ACC112 (cell line): ENCODE data around the gene NABP1.
A peak's percentile ranks its signal among the peaks of the same experiment; 100 is the strongest.

Source experiments
- H2AFZ ChIP-seq: fragments of 200-600 bp; sonication (generic); one replicate; pipeline ENCODE4 v1.6.0; 2017; ENCODE audit warnings: antibody characterized with exemption, low read length; ENCODE audit not compliant: unreplicated experiment
- H3K27ac ChIP-seq: fragments of 200-600 bp; sonication (generic); 2 replicates; pipeline ENCODE4 v1.5.1; 2014; ENCODE audit warnings: low read depth, mild to moderate bottlenecking, antibody characterized with exemption, low read length, moderate library complexity
- H3K27me3 ChIP-seq: fragments of 200-600 bp; sonication (generic); 2 replicates; pipeline ENCODE4 v1.6.1; 2014; ENCODE audit warnings: mild to moderate bottlenecking, antibody characterized with exemption, low read length, moderate library complexity, mixed read lengths; ENCODE audit not compliant: insufficient read depth
- H3K36me3 ChIP-seq: fragments of 200-600 bp; sonication (generic); 2 replicates; pipeline ENCODE4 v1.6.1; 2016; ENCODE audit warnings: mild to moderate bottlenecking, antibody characterized with exemption, low read length, moderate library complexity, mixed read lengths; ENCODE audit not compliant: insufficient read depth
- H3K4me1 ChIP-seq: fragments of 200-600 bp; sonication (generic); one replicate; pipeline ENCODE4 v1.6.1; 2016; ENCODE audit warnings: low read length, mixed read lengths; ENCODE audit not compliant: insufficient read depth, unreplicated experiment, control insufficient read depth
- H3K4me3 ChIP-seq: fragments of 200-600 bp; sonication (generic); 2 replicates; pipeline ENCODE4 v1.5.1; 2014; ENCODE audit warnings: mild to moderate bottlenecking, low read depth, low read length
- H3K79me2 ChIP-seq: fragments of 200-600 bp; sonication (generic); one replicate; pipeline ENCODE4 v1.6.0; 2016; ENCODE audit warnings: low read length; ENCODE audit not compliant: control insufficient read depth, unreplicated experiment, insufficient read depth

Gene NABP1

DNA sequence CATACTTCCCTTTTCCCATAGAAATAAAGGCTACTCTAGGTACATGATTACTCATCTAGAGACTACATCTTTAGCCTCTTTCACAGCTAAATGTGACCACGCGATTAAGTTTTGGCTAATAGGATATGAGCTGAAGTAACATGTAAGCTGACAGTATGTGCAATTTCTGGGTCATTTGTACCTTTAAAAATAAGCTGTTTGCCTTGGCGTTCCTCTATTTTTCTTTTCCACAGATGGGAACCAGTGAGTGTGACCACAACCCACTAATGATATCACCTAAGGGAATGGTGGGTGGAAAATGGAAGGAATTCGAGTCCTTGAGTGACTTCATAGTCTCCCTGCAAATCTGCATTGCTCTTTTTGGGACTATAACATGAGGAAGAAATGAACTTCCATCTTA lies 11.7 kb upstream of the NABP1 start:
- no peaks in the 10 kb centered on the region for H3K36me3 ChIP-seq
- H3K27ac ChIP-seq = peak overlapping the region; percentile 44
- H3K79me2 ChIP-seq = no peaks in the 10 kb centered on the region
- H2AFZ ChIP-seq = no peak overlapping the region
- H3K27me3 ChIP-seq = no peaks in the 10 kb centered on the region
- no peak overlapping the region for H3K4me3 ChIP-seq
- H3K4me1 ChIP-seq = peaks cover 23% of the 10 kb centered on the region

GRCh38 chr2:191666732-191667131 lies 11.2 kb upstream of the NABP1 start:
- Histone ChIP-seq H3K79me2 (no peaks in the 10 kb centered on the region), H3K27me3 (no peaks in the 10 kb centered on the region), H3K36me3 (no peaks in the 10 kb centered on the region), H2AFZ (peak overlapping the region; percentile 81), H3K27ac (peak overlapping the region; percentile 58), H3K4me1 (peaks cover 23% of the 10 kb centered on the region), H3K4me3 (no peak overlapping the region)

DNA sequence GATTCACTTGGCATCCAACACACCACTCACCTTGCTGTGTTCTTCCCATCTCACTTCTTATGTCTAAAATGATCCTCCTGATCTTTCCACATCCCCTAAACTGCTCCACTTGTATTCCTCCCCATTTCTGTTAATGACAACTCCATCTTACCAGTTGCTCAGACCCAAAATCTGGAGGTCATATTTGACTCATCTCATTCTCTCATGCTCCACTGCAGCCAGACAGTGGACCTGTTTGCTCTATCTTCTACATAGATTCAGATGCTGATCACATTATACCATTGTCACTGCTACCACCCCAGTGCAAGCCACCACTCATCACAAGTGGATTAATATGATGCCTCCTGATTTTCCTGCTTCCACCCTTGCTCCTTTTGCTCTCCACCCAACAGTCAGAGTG lies 7.9 kb upstream of the NABP1 start:
- no peak overlapping the region for H3K4me3 ChIP-seq
- no peaks in the 10 kb centered on the region for H3K27me3 ChIP-seq
- H3K79me2 ChIP-seq = no peaks in the 10 kb centered on the region
- no peak overlapping the region for H2AFZ ChIP-seq
- no peaks in the 10 kb centered on the region for H3K36me3 ChIP-seq
- H3K4me1 ChIP-seq = peaks cover 21% of the 10 kb centered on the region
- H3K27ac ChIP-seq = no peak overlapping the region

- H3K79me2 ChIP-seq = no peaks in the 10 kb centered on the region
- H3K36me3 ChIP-seq = no peaks in the 10 kb centered on the region
- H3K27me3 ChIP-seq = no peaks in the 10 kb centered on the region
- peaks cover 17% of the 10 kb centered on the region for H3K4me1 ChIP-seq
- H2AFZ ChIP-seq = no peak overlapping the region
- H3K27ac ChIP-seq = no peak overlapping the region
- no peak overlapping the region for H3K4me3 ChIP-seq
Observed at GRCh38 chr2:191670787-191671186, 7.1 kb upstream of the NABP1 start.

GRCh38 chr2:191675807-191676721 lies 1.9 kb upstream of the NABP1 start:
- peaks cover 17% of the 10 kb centered on the region for H3K4me1 ChIP-seq
- H3K27ac ChIP-seq = 0 out of 2 replicates have a peak overlapping the region, but pooled peaks have one; percentile 90
- H3K4me3 ChIP-seq = no peak overlapping the region
- peaks cover 7% of the 10 kb centered on the region; the same call in 1 of the 2 replicates for H3K36me3 ChIP-seq
- peaks cover 31% of the 10 kb centered on the region for H3K79me2 ChIP-seq
- no peaks in the 10 kb centered on the region for H3K27me3 ChIP-seq
- H2AFZ ChIP-seq = peak overlapping the region; percentile 64

- Histone ChIP-seq H2AFZ (peak overlapping the region; percentile 19), H3K27ac (peak overlapping the region; percentile 90), H3K27me3 (no peaks in the 10 kb centered on the region), H3K4me3 (peak overlapping the region; percentile 96), H3K4me1 (peaks cover 18% of the 10 kb centered on the region), H3K79me2 (peaks cover 39% of the 10 kb centered on the region), H3K36me3 (peaks cover 10% of the 10 kb centered on the region)
Observed at GRCh38 chr2:191676790-191677645, 918 bp upstream of the NABP1 start.

DNA sequence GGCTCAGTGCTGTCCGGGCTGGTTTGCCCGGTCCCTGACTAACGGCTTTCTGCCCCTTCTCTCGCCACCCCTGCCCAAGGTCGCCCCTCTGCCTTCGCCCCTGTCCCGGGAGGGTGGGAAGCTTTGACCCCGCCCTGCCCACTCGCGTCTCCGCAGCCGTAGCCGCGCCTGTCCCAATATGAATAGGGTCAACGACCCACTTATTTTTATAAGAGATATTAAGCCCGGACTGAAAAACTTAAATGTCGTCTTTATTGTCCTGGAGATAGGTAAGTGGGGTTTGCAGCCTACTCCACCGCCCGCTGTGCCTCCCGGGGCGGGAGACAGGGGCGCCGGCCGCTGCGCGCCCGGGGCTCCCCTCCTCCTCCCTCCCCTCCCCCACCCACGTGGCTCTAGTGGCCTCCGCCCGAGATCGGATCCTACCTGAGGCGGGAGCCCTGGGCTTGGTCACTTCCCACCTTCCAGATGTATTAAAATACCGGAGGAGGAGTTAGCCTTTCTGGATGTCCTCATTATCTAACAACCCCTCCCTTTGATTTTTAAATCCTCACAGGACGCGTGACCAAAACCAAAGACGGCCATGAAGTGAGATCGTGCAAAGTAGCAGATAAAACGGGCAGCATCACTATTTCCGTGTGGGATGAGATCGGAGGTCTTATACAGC lies 633 bp downstream of the NABP1 start:
- H3K79me2 ChIP-seq = peaks cover 52% of the 10 kb centered on the region

DNA sequence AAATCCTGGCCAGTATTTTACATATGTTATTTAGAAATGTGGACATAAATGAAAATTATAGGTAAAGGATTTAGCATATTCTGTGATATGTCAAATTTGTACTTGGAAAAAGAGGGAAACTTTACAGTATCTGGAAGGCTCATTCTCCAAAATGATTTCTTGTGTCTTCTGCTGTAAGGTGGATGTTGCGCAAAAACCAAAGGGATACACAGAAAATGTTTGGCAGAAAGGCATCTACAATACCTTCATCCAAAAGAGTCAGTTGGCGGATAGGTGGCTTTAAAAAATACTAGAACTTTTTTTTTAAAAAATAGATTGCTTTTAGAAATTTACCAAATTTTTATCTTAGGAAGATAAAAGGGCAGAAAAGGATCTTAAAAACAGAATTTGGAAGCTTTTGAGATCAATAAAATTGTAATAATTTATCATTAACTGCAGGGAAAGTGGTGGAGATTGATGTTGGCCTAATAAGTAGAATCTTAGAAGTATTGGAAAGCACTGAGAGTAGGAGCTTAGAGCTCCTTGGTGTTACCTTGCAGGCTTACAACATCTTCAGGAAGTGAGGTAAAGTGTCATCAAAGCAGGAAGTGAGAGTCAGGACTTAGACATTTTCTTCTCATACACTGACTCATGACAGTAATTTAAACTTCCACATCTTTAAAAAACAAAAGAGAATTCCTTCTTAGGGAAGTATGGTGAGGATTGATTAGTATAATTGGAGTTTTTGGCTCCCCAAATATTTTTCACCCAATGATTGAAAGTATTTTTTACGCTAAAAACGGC lies 2.1 kb downstream of the NABP1 start:
- peaks cover 57% of the 10 kb centered on the region for H3K79me2 ChIP-seq
- H3K4me3 ChIP-seq = peak overlapping the region; percentile 96
- H3K4me1 ChIP-seq = peaks cover 43% of the 10 kb centered on the region
- peak overlapping the region; percentile 86 for H3K27ac ChIP-seq
- no peak overlapping the region for H2AFZ ChIP-seq
- no peaks in the 10 kb centered on the region for H3K27me3 ChIP-seq
- H3K36me3 ChIP-seq = peaks cover 29% of the 10 kb centered on the region

More for the DNA sequence above, 633 bp downstream of the NABP1 start:
- Histone ChIP-seq H3K27me3 (no peaks in the 10 kb centered on the region), H3K36me3 (peaks cover 21% of the 10 kb centered on the region), H2AFZ (peak overlapping the region; percentile 55), H3K4me3 (peak overlapping the region; percentile 96), H3K4me1 (peaks cover 33% of the 10 kb centered on the region), H3K27ac (peak overlapping the region; percentile 86)

GRCh38 chr2:191680639-191681038 lies 2.7 kb downstream of the NABP1 start:
- H3K79me2 ChIP-seq = peaks cover 57% of the 10 kb centered on the region
- peaks cover 47% of the 10 kb centered on the region for H3K4me1 ChIP-seq
- H3K27ac ChIP-seq = peak overlapping the region; percentile 86
- H3K27me3 ChIP-seq = no peaks in the 10 kb centered on the region
- H3K4me3 ChIP-seq = peak overlapping the region; percentile 96
- H3K36me3 ChIP-seq = peaks cover 35% of the 10 kb centered on the region
- H2AFZ ChIP-seq = no peak overlapping the region
